Measurements from ENCODE around the gene DCLRE1B.
A peak's percentile ranks its signal among the peaks of the same experiment; 100 is the strongest.

Gene DCLRE1B

DNA sequence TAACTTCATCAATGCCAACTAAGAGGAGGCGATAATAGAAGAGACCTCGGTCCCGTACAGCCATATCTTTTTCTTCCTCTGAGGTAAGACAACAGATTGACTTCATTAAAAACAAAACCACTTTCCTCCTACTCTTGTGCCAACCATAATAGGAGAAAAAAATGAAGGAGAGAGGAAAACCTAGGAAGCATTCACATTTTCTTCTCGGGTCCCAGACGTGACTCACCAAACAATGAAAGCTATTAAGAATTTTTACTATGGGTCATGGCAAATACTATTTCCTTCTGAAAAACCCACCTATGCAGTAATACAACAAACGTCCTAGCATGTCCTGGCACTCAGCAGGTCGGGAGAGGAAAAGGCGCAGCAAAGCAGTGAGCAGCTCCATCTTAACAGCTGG, 9.2 kb upstream of the DCLRE1B start:
- DNase-seq (ENCODE audit: low spot score) = no peak
- TF ChIP-seq, protein P1, sequence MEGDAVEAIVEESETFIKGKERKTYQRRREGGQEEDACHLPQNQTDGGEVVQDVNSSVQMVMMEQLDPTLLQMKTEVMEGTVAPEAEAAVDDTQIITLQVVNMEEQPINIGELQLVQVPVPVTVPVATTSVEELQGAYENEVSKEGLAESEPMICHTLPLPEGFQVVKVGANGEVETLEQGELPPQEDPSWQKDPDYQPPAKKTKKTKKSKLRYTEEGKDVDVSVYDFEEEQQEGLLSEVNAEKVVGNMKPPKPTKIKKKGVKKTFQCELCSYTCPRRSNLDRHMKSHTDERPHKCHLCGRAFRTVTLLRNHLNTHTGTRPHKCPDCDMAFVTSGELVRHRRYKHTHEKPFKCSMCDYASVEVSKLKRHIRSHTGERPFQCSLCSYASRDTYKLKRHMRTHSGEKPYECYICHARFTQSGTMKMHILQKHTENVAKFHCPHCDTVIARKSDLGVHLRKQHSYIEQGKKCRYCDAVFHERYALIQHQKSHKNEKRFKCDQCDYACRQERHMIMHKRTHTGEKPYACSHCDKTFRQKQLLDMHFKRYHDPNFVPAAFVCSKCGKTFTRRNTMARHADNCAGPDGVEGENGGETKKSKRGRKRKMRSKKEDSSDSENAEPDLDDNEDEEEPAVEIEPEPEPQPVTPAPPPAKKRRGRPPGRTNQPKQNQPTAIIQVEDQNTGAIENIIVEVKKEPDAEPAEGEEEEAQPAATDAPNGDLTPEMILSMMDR (IDR thresholded peaks at IDR 0.05; ENCODE audit: extremely low read depth, insufficient read depth, missing control alignments) = no peak
- in situ Hi-C loops (cut with MboI; ENCODE audit: low pct_unique_long_range_greater_than_20kb, low sequenced_read_pairs, unreplicated experiment) = no loop called here

DNA sequence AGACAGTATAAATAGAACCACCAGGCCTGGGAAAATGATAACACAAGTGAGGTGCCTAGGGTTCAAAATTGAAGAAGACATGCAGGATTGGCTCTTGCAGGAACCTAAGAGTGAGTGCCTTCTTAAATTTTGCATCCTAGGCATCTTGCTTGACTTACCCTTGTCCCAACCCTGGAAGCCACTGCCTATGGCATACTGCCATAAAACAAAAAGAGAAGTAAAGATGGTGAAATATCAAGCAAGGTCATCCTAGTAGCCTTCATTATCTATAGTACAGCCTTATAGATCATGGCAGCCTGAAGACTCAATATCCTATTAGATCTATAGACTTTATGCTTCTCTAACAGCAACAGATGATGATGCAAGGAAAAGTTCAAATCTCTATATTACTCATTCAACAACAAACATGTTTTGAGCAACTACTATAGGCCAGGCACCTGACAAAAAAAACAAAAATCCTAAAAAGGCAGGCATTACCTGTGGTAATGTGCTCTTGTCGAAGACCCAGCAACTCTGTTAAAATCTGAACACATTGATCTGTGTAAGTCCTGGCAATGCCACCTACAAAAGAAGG, 6.8 kb upstream of the DCLRE1B start:
- TF ChIP-seq, protein P1 (IDR thresholded peaks at IDR 0.05; ENCODE audit: extremely low read depth, insufficient read depth, missing control alignments) = no peak
- DNase-seq (ENCODE audit: low spot score) = no peak
- in situ Hi-C loops (cut with MboI; ENCODE audit: low pct_unique_long_range_greater_than_20kb, low sequenced_read_pairs, unreplicated experiment) = no loop called here

DNA sequence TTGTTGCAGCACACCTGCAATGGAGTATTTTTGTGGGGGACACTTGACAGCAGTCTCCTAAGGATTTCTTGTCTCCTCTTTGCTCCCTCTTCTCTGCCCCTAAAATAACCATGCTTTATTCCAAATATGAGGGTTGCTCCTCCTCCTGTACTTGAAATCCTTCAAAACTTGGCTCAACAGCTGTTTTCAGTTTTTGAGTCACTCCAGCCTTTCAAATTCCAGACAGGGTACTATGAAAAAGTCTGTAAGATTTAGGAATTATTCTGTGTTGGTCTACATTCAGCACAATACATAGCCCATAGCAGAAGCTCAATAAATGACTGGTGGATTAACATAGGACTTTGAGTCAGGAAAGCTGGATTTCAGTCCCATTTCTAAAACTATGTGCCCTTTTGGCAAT, 6.0 kb upstream of the DCLRE1B start:
- in situ Hi-C loops (cut with MboI; ENCODE audit: low pct_unique_long_range_greater_than_20kb, low sequenced_read_pairs, unreplicated experiment) = no loop called here
- DNase-seq (ENCODE audit: low spot score) = no peak
- TF ChIP-seq, protein P1 (IDR thresholded peaks at IDR 0.05; ENCODE audit: extremely low read depth, insufficient read depth, missing control alignments) = no peak

DNA sequence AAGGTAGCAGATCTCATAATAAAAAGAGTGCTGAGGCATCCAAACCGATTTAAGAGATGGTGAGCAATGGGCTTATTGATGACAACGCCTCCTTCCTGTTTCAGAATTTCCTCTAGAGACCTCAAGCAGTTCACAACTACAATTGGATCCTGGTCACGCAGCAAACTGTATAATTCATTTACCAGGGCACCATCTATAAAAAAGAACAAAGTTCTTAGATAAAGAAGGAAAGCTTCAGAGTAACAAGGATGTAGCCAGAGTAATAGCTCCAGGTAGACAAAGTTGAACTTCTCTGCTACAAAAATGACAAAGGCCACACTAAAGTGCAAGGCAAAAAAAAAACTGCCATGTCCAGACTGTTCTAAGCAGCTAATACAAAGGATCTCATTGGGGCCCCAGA, 3.9 kb upstream of the DCLRE1B start:
- no peak for DNase-seq (ENCODE audit: low spot score)
- TF ChIP-seq, protein P1 (IDR thresholded peaks at IDR 0.05; ENCODE audit: extremely low read depth, insufficient read depth, missing control alignments) = no peak
- in situ Hi-C loops (cut with MboI; ENCODE audit: low pct_unique_long_range_greater_than_20kb, low sequenced_read_pairs, unreplicated experiment) = no loop called here

DNA sequence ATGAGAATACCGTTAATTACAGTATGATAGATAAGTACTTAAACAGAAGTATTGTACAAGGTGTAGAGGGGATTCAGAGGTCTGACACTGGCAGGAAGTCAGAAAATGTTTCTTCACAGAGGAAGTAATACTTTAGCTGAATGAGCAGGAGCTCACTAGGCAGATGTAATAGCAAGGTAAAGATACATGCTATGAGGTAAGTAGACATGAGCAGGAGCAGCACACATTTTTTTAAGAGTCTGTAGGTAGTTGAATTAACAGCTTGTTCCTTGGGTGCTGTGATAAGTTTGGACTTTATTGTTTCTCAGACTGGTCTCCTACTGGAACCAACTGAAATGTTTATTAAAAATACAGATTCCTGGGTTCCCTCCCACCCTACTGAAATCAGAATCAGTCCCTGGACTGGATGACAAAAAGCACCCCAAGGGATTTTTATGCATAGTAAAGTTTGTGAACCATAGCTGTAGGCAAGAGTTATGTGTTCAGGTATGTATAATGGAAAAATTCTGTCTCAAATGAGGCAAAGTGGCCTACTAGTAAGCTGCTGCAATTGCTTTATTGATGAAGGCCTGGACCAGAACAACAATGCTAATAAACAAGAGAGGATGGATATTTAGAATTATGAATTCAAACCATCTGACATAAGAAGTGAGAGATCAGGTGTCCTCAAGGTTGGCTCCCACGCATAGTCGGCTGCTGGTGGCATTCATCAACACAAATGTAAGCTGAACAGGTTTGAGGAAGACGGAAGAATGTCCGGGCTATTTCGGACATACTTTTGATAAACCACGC, 1.4 kb upstream of the DCLRE1B start:
- TF ChIP-seq, protein P1 (IDR thresholded peaks at IDR 0.05; ENCODE audit: extremely low read depth, insufficient read depth, missing control alignments) = no peak
- no peak for DNase-seq (ENCODE audit: low spot score)
- in situ Hi-C loops (cut with MboI; ENCODE audit: low pct_unique_long_range_greater_than_20kb, low sequenced_read_pairs, unreplicated experiment) = no loop called here

DNA sequence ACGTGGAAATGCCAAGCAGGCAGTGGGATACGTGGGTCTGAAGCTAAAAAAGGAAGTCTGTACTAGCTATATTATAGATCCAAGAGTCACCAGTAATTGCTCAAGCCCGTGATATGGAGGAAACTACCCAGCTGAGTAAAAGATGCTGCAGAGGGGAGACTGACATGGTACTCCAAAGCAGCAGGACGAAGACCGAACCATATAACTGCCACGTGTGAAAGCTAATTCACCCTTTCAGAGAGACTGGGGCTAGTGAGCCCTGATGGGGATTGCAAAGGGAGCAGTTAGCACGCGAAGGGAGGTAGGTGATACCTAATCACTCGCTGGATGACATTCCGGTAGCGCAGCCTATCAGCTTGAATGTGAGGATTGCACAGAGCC, 843 bp upstream of the DCLRE1B start:
- DNase-seq (ENCODE audit: low spot score) = peak; percentile 46
- TF ChIP-seq, protein P1 (IDR thresholded peaks at IDR 0.05; ENCODE audit: extremely low read depth, insufficient read depth, missing control alignments) = no peak
- in situ Hi-C loops (cut with MboI; ENCODE audit: low pct_unique_long_range_greater_than_20kb, low sequenced_read_pairs, unreplicated experiment) = no loop called here

All from GM13977 (cell line).